Measurements from ENCODE around the gene TMC7. TPM values are rescaled to one million over a fixed set of nuclear protein-coding genes. Genes with fewer than 3 reads are reported as not detected.
A peak's percentile ranks its signal among the peaks of the same experiment; 100 is the strongest.
"Not testable (repeated sequence)": the region's sequence is repeated elsewhere in the genome, so short reads cannot be mapped to it uniquely, and the experiment has no call there.

TMC7 gene
- not detected for total RNA-seq

DNA sequence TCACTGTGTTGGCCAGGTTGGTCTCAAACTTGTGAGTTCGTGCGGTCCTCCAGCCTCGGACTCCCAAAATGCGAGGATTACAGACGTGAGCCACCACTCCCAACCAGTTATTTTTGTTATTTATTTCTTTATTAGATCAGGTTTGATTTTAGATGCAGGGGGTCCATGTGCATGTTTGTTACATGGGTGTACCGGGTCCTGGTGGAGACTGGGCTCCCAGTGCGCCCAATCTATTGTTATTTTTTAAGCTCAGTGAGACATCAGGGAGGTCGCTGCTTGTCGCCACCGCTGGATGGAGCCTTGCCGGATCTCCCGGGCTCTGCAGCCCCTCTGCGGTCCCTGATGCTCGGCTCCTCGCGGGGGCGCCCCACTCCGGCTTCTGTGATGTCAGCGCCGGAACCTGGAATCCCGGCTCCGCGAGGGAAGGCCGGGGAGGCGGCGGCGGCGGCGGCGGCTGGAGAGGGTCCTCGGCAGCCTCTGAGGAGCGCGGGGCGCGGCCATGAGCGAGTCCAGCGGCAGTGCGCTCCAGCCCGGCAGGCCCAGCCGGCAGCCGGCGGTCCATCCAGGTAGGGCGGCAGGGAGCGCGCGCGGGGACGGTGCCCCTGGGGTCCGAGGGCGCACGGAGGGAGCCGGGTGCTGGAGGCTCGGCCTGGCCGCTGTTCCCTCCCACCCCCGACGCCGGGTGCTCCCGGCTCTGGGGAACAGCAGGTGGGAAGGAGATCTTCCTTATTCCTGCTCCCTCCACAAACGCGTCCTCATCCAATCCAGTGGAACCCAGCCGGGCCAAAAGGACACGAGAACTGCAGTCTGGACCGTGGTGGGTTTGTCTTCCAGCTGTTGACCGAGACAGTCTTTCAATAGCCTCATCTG is at the start of gene TMC7:
Gene TMC7, plus strand, starts transcription at position 370 of the 870 bp plus-strand sequence. Its CDS starts 130 bp downstream, at position 500.
- no peak within 1 kb of the TSS for H3K4me3 ChIP-seq (ENCODE audit: low read length)
- H3K4me1 ChIP-seq (ENCODE audit: insufficient read depth, low read length) = no peaks in the 10 kb centered on the region
- no peaks in the 10 kb centered on the region for H3K9me3 ChIP-seq (ENCODE audit: low read depth, low read length)
- H3K27me3 ChIP-seq (ENCODE audit: insufficient read depth, low read length) = peaks cover 16% of the 10 kb centered on the region

DNA sequence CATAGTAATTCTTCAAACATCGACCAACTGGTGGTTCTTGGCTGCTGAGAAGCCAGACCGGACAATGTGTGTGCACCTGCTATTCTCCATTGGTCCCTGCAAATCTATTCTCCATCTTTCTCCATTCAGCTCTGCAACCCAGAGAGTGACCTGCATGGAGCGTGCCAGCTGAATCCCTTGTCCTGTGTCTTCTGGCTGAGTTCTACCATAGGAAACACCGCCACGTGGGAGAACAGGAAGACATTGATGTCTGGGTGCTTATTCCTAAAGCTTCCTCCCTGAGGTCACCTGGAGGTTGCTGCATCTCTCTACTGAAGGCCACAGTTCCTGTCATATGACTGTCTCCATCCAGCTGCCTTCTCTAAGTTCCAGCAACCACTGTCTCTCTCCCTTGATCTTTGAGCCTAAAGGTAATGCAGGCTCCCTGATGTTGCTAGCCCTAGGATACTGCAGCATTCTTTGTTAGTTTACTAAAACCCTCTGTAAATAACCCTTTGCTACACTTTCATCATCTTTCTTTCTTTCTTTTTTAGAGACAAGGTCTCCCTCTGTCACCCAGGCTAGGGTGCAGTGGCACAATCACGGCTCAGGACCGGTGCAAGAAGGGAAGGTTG is 46.9 kb upstream of the TMC7 start:
- Histone ChIP-seq H3K4me3 (ENCODE audit: low read length) (no peak overlapping the region), H3K9me3 (ENCODE audit: low read depth, low read length) (no peaks in the 10 kb centered on the region), H3K27me3 (ENCODE audit: insufficient read depth, low read length) (no peaks in the 10 kb centered on the region), H3K4me1 (ENCODE audit: insufficient read depth, low read length) (no peaks in the 10 kb centered on the region)

DNA sequence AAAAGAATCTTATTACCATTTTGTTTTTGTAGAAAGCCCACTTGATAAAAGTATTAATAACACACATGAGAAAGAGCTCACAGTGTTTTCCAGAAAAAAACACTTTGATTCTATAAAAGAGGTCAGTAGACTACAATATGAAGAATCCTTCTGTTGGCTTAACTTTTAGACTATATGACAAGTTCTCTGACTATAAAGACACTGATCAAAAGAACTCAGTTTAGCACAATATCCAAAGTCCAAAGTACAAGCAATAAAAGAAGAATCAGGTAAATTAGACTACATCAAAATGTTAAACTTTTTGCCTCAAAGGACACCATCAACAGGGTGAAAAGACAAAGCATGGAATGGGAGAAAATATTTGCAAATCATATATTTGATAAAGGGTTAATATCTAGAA is 46.3 kb upstream of the TMC7 start:
- Histone ChIP-seq H3K4me3 (ENCODE audit: low read length) (no peak overlapping the region), H3K27me3 (ENCODE audit: insufficient read depth, low read length) (no peaks in the 10 kb centered on the region), H3K9me3 (ENCODE audit: low read depth, low read length) (no peaks in the 10 kb centered on the region), H3K4me1 (ENCODE audit: insufficient read depth, low read length) (no peaks in the 10 kb centered on the region)

DNA sequence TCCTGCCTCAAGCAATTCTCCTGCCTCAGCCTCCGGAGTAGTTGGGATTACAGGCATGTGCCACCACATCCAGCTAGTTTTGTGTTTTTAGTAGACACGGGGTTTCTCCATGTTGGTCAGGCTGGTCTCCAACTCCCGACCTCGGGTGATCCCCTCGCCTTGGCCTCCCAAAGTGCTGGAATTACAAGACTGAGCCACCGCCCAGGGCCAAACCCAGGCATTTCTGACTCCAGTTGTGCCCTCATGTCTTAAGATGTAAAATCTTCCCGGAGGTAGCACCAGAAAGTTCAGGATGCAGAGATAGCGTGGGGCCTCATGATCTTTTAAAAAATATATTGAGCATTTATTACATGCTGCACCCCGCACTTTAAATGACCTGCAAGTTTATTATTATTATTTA is 44.7 kb upstream of the TMC7 start:
- Histone ChIP-seq H3K27me3 (ENCODE audit: insufficient read depth, low read length) (no peaks in the 10 kb centered on the region), H3K4me3 (ENCODE audit: low read length) (no peak overlapping the region)

DNA sequence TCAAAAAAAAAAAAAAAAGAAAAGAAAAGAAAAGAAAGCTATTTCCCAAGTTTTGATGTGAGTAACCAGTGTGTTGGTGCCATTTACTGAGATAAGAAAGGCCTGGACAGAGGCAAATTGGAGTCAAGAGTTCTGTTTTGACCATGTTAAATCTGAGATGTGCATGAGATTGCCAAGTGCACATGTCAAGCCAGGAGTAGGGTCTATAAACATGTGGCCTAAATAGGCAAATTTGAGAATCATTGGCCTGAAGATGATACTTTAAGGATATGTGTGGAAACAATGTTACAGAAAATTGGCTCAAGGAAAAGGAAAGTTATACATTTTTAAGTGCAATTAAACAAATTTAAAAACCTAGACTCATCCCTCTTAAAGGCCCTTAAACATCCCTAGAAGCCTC is 42.3 kb upstream of the TMC7 start:
- Histone ChIP-seq H3K4me3 (ENCODE audit: low read length) (no peak overlapping the region), H3K9me3 (ENCODE audit: low read depth, low read length) (no peaks in the 10 kb centered on the region), H3K27me3 (ENCODE audit: insufficient read depth, low read length) (no peaks in the 10 kb centered on the region), H3K4me1 (ENCODE audit: insufficient read depth, low read length) (peaks cover 9% of the 10 kb centered on the region)

More for the DNA sequence above, 44.7 kb upstream of the TMC7 start:
- no peaks in the 10 kb centered on the region for H3K4me1 ChIP-seq (ENCODE audit: insufficient read depth, low read length)
- no peaks in the 10 kb centered on the region for H3K9me3 ChIP-seq (ENCODE audit: low read depth, low read length)

DNA sequence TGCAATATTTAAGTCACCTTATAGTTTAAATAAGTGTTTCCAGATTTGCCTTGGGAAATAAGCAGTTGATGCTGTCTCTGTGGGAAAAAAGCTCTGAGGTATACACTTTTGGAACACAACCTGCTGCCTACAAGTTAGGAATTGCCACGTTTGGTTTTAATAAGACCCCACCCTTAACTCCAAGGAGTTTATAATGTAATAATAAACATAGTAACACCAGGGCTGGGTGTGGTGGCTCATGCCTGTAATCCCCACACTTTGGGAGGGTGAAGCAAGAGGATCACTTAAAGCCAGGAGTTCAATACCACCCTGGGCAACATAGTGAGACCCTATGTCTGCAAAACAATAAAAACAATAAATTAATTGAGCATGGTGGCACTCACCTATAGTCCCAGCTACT is 41.7 kb upstream of the TMC7 start:
- Histone ChIP-seq H3K27me3 (ENCODE audit: insufficient read depth, low read length) (no peaks in the 10 kb centered on the region), H3K4me3 (ENCODE audit: low read length) (no peak overlapping the region), H3K4me1 (ENCODE audit: insufficient read depth, low read length) (peaks cover 11% of the 10 kb centered on the region), H3K9me3 (ENCODE audit: low read depth, low read length) (no peaks in the 10 kb centered on the region)

DNA sequence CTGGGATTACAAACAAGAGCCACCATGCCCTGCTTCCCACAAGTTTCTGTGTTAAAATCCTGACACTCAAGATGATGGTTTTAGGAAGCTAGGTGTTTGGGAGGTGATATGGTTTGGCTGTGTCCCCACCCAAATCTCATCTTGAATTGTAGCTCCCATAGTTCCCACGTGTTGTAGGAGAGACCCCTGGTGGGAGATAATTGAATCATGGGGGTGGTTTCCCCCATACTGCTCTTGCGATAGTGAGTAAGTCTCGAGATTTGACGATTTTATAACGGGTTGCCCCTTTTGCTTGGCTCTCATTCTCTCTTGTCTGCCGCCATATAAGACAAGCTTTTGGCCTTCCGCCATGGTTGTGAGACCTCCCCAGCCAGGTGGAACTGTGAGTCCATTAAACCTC is 40.3 kb upstream of the TMC7 start:
- peaks cover 11% of the 10 kb centered on the region for H3K4me1 ChIP-seq (ENCODE audit: insufficient read depth, low read length)
- no peaks in the 10 kb centered on the region for H3K27me3 ChIP-seq (ENCODE audit: insufficient read depth, low read length)
- H3K4me3 ChIP-seq (ENCODE audit: low read length) = no peak overlapping the region
- H3K9me3 ChIP-seq (ENCODE audit: low read depth, low read length) = no peaks in the 10 kb centered on the region

DNA sequence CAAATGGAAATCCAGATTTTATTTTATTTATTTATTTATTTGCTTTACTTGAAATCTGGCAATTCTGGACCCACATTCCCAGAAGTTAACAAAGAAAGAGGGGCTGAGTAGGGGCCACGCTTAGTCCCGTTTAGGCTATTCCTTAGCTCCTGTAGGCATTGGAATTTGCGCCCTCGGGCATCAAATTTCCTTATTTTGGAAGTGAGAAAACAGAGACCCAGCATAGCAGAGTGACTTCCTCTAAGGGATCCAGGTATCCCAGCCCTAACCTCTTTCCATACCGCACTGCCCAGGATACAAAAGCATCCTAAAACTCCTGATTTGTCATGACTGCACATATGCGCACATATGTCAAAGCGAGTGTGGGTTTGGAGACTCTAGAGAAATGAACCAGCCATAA is 38.5 kb upstream of the TMC7 start:
- H3K4me3 ChIP-seq (ENCODE audit: low read length) = no peak overlapping the region
- no peaks in the 10 kb centered on the region for H3K27me3 ChIP-seq (ENCODE audit: insufficient read depth, low read length)
- no peaks in the 10 kb centered on the region for H3K9me3 ChIP-seq (ENCODE audit: low read depth, low read length)
- peaks cover 11% of the 10 kb centered on the region for H3K4me1 ChIP-seq (ENCODE audit: insufficient read depth, low read length)

DNA sequence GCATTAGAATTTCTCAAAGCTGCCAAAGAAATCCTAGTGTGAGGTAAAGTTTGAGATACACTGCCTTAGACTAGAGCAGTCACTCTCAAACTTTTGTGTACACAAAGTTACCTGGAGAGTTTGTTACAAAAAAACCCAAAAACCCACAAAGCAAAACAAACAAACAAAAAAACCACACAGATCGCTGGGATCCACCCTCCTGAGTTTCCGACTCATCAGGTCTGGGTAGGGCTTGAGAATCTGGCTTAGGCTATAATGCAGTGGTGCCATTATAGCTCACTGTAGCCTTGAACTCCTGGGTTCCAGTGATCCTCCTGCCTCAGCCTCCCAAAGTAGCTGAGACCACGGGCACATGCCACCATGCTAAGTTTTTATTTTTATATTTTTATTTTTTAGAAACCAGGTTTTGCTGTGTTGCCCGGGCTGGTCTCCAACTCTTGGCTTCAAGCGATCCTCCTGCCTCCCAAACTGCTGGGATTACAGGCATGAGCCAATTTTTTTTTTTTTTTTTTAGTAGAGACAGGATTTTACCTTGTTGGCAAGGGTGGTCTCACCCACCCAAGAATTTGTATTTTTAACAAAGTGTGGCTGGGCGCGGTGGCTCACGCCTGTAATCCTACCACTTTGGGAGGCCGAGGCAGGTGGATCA is 35.2 kb upstream of the TMC7 start:
- Histone ChIP-seq H3K4me3 (ENCODE audit: low read length) (no peak overlapping the region), H3K4me1 (ENCODE audit: insufficient read depth, low read length) (peaks cover 11% of the 10 kb centered on the region), H3K9me3 (ENCODE audit: low read depth, low read length) (no peaks in the 10 kb centered on the region), H3K27me3 (ENCODE audit: insufficient read depth, low read length) (no peaks in the 10 kb centered on the region)

DNA sequence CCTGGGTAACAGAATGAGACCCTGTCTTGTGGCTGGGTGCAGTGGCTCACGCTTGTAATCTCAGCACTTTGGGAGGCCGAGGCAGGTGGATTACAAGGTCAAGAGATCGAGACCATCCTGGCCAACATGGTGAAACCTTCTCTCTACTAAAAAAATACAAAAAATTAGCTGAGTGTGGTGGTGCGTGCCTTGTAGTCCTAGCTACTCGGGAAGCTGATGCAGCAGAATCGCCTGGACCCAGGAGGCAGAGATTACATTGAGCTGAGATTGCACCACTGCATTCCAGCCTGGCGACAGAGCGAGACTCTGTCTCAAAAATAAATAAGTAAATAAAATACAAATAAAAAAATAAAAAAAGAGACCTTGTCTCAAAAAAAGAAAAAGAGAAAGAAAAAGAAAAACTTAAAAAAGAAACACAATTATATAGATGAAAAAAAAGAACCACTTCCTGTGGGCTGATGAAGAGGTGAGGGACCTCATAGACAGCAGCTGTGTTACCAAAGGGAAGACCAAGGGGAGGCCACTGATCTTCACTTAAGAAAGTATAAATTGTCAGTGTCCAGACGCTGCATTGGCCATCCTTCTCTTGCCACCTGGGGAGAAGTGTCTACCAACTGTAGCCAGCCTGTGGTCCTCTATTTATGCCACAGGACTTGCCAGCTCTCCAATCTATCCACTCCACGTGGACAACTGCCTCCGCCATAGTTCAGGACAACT is 33.1 kb upstream of the TMC7 start:
- H3K9me3 ChIP-seq (ENCODE audit: low read depth, low read length) = no peaks in the 10 kb centered on the region

DNA sequence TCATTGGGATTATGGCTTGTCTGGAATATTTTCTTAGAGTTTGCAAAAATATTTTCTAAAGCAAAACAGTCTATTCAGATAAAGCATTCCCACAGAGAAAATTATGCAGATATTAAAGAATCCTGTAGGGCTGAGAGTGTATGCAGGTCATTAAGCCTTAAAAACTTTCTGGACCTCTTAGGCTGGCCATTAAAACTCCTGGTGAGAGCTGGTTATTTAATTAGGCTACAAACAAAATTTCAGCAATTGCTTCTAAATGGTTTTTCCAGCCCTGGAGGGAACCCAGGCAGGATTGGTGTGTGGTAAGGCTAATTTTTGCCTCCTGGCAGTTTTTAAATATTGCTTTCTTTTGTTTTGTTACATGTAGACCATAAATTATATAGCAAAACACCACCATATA is 30.2 kb upstream of the TMC7 start:
- Histone ChIP-seq H3K4me1 (ENCODE audit: insufficient read depth, low read length) (no peaks in the 10 kb centered on the region), H3K27me3 (ENCODE audit: insufficient read depth, low read length) (no peaks in the 10 kb centered on the region), H3K4me3 (ENCODE audit: low read length) (no peak overlapping the region), H3K9me3 (ENCODE audit: low read depth, low read length) (no peaks in the 10 kb centered on the region)

More for the DNA sequence above, 33.1 kb upstream of the TMC7 start:
- no peaks in the 10 kb centered on the region for H3K27me3 ChIP-seq (ENCODE audit: insufficient read depth, low read length)
- peaks cover 11% of the 10 kb centered on the region for H3K4me1 ChIP-seq (ENCODE audit: insufficient read depth, low read length)
- no peak overlapping the region for H3K4me3 ChIP-seq (ENCODE audit: low read length)

DNA sequence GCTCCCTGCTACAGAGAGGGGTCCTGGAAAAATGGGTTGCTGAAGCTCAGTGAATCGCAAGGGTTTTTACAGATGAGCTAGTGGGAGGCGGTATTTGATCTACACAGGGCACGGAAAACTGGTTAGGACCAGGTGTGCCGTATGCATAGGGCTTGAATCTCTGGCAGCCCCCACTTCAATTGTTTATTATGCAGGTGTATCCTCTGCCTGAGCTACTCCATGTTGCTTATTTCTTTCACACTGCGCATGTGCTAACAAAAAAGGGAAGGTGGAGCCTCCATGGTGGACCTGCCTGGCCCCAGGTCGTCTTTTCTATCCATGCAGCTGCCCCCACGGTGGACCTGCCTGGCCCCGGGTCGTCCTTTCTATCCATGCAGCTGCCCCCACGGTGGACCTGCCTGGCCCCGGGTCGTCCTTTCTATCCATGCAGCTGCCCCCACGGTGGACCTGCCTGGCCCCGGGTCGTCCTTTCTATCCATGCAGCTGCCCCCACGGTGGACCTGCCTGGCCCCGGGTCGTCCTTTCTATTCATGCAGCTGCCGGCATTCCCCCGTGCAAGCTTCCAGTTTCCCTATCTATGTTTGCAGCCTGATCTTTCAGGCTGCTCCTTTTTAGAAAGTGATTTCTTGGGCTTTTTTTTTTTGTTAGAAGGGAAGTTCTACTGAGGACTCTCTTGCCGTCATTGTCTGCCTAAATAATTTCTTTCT is 27.7 kb upstream of the TMC7 start:
- H3K4me3 ChIP-seq (ENCODE audit: low read length) = peak overlapping the region; percentile 35
- H3K4me1 ChIP-seq (ENCODE audit: insufficient read depth, low read length); H3K9me3 ChIP-seq (ENCODE audit: low read depth, low read length); H3K27me3 ChIP-seq (ENCODE audit: insufficient read depth, low read length): not testable (repeated sequence)

DNA sequence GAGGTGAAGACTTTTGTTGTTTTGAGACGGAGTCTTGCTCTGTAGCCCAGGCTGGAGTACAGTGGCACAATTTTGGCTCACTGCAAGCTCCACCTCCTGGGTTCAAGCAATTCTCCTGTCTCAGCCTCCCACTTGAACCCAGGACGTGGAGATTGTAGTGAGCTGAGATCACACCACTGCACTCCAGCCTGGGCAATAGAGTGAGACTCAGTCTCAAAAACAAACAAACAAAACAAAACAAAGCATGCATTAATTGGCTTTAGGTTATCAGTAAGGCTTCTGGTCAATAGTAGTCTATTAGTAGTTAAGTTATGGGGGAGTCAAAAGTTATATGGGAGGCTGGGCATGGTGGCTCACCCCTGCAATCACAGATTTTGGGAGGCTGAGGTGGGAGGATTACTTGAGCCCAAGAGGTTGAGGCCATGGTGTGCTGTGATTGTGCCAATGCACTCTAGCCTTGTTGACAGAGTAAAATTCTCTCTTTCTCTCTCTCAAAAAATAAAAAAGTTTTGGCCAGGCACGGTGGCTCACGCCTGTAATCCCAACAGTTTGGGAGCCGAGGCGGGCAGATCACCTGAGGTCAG is 27.0 kb upstream of the TMC7 start:
- H3K27me3 ChIP-seq (ENCODE audit: insufficient read depth, low read length); H3K9me3 ChIP-seq (ENCODE audit: low read depth, low read length); H3K4me1 ChIP-seq (ENCODE audit: insufficient read depth, low read length): not testable (repeated sequence)
- peak overlapping the region; percentile 35 for H3K4me3 ChIP-seq (ENCODE audit: low read length)

DNA sequence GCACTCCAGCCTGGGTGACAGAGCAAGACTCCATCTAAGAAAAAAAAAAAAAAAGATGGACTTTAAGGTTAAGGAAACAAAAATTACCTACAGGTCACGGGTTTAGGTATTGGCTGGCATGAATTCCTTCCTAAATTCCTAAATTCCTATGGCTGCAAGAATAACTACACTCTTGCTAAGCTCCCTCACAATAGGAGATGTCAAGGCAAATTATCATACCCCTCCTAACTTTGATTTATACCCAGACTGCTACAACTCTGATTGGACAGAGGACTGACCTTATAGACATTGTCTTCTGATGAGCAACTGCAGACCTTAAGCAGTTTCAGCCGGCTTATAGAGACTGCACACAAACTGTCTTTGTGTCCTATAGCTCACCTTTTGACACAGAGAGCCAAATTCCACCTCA is 25.1 kb upstream of the TMC7 start:
- H3K4me3 ChIP-seq (ENCODE audit: low read length) = no peak overlapping the region
- no peaks in the 10 kb centered on the region for H3K4me1 ChIP-seq (ENCODE audit: insufficient read depth, low read length)
- no peaks in the 10 kb centered on the region for H3K27me3 ChIP-seq (ENCODE audit: insufficient read depth, low read length)
- no peaks in the 10 kb centered on the region for H3K9me3 ChIP-seq (ENCODE audit: low read depth, low read length)
